IMR-90 (cell line): Measurements from ENCODE around the gene PCNX2. TPM values are rescaled to one million over a fixed set of nuclear protein-coding genes. Genes with fewer than 3 reads are reported as not detected.

Source experiments
- ATAC-seq: fragments of 200-7000 bp; cut with Tn5 transposase; 2 replicates; pipeline ENCODE4 v1.9.1; 2020; ENCODE audit warnings: low read depth, mild to moderate bottlenecking, moderate library complexity
- BruUV-seq: library from RNA; stranded (reverse); fragments of 400-500 nt; replicated peaks from 2 replicates; lab custom pipeline; 2021; lab: Mats Ljungman, UMichigan
- CTCF ChIA-PET: fragments of 300-600 bp; formaldehyde crosslinking; extraction: SDS; loops from one replicate; lab custom pipeline; 2021; ENCODE audit warnings: antibody characterized with exemption; lab: Yijun Ruan, JAX
- POLR2A ChIA-PET: fragments of 300-600 bp; sonication (Branson Sonifier 250); formaldehyde crosslinking; loops from one replicate; lab custom pipeline; 2022; ENCODE audit warnings: antibody characterized with exemption; ENCODE audit not compliant: unreplicated experiment; lab: Charles Lee
- DNase-seq: peaks from one replicate; pipeline ENCODE4 v3.0.0; 2013
- H2AFZ ChIP-seq: replicated peaks from 2 replicates; pipeline ENCODE3; 2013; ENCODE audit warnings: low read length, mild to moderate bottlenecking; ENCODE audit not compliant: poor library complexity
- H2AK5ac ChIP-seq: 2 replicates; pipeline ENCODE4 v1.6.1; 2013; ENCODE audit warnings: low read depth, low read length, inconsistent platforms
- H2AK9ac ChIP-seq: replicated peaks from 2 replicates; pipeline ENCODE3; 2013; ENCODE audit warnings: mild to moderate bottlenecking, low read depth, low read length, moderate library complexity; ENCODE audit not compliant: poor library complexity
- H2BK120ac ChIP-seq: 2 replicates; pipeline ENCODE4 v1.6.1; 2013; ENCODE audit warnings: low read depth, low read length, inconsistent platforms
- H2BK15ac ChIP-seq: 3 replicates; pipeline ENCODE4 v1.6.1; 2013; ENCODE audit warnings: low read depth, low read length, inconsistent platforms
- H2BK20ac ChIP-seq: 2 replicates; pipeline ENCODE4 v1.6.1; 2013; ENCODE audit warnings: low read depth, mild to moderate bottlenecking, inconsistent platforms, low read length, moderate library complexity
- H2BK5ac ChIP-seq: 2 replicates; pipeline ENCODE4 v1.6.1; 2013; ENCODE audit warnings: mild to moderate bottlenecking, low read depth, low read length, inconsistent platforms; ENCODE audit not compliant: poor library complexity, severe bottlenecking
- H3K14ac ChIP-seq: replicated peaks from 2 replicates; pipeline ENCODE4 v1.6.1; 2013; ENCODE audit warnings: low read depth, low read length, inconsistent platforms
- H3K18ac ChIP-seq: 2 replicates; pipeline ENCODE4 v1.6.1; 2013; ENCODE audit warnings: low read depth, low read length, control low read depth
- H3K23ac ChIP-seq: 2 replicates; pipeline ENCODE4 v1.6.1; 2013; ENCODE audit warnings: low read depth, low read length, inconsistent platforms
- H3K27ac ChIP-seq: 2 replicates; pipeline ENCODE4 v1.5.1; 2013; ENCODE audit warnings: mild to moderate bottlenecking, control low read depth, low read length; ENCODE audit not compliant: insufficient read depth
- H3K27me3 ChIP-seq: 2 replicates; pipeline ENCODE4 v1.6.1; 2013; ENCODE audit warnings: low read length; ENCODE audit not compliant: control insufficient read depth, insufficient read depth
- H3K36me3 ChIP-seq: 2 replicates; pipeline ENCODE4 v1.6.1; 2013; ENCODE audit warnings: low read length, mixed read lengths; ENCODE audit not compliant: control insufficient read depth, insufficient read depth
- H3K4ac ChIP-seq: 2 replicates; pipeline ENCODE4 v1.6.1; 2013; ENCODE audit warnings: low read depth, low read length, inconsistent platforms
- H3K4me1 ChIP-seq: 2 replicates; pipeline ENCODE4 v1.6.1; 2013; ENCODE audit warnings: low read length, mixed read lengths; ENCODE audit not compliant: control insufficient read depth, insufficient read depth
- H3K4me2 ChIP-seq: 2 replicates; pipeline ENCODE4 v1.6.1; 2013; ENCODE audit warnings: low read depth, mild to moderate bottlenecking, control low read depth, low read length, moderate library complexity
- H3K4me3 ChIP-seq: 2 replicates; pipeline ENCODE4 v1.5.1; 2013; ENCODE audit warnings: low read depth, mild to moderate bottlenecking, control low read depth, low read length, moderate library complexity; ENCODE audit not compliant: insufficient read depth
- H3K56ac ChIP-seq: 2 replicates; pipeline ENCODE4 v1.6.1; 2013; ENCODE audit warnings: low read length, inconsistent platforms; ENCODE audit not compliant: insufficient read depth; ENCODE audit errors: extremely low read depth
- H3K79me1 ChIP-seq, 2 experiments: 2 replicates each; pipeline ENCODE4 v1.6.1; 2013; ENCODE audit warnings: low read length in 2 of 2, inconsistent platforms in 1 of 2, low read depth in 1 of 2
- H3K9ac ChIP-seq: 2 replicates; pipeline ENCODE4 v1.6.1; 2013; ENCODE audit warnings: low read depth, low read length, control low read depth
- H3K9me1 ChIP-seq: 2 replicates; pipeline ENCODE4 v1.6.1; 2013; ENCODE audit warnings: low read length, inconsistent platforms; ENCODE audit not compliant: insufficient read depth
- H3K9me3 ChIP-seq: 2 replicates; pipeline ENCODE4 v1.6.1; 2013; ENCODE audit warnings: low read length; ENCODE audit not compliant: control insufficient read depth, insufficient read depth
- H4K20me1 ChIP-seq: 2 replicates; pipeline ENCODE4 v1.6.1; 2013; ENCODE audit warnings: low read length, inconsistent platforms; ENCODE audit not compliant: insufficient read depth
- H4K5ac ChIP-seq: 2 replicates; pipeline ENCODE4 v1.6.1; 2013; ENCODE audit warnings: mild to moderate bottlenecking, low read depth, low read length, control low read depth
- H4K8ac ChIP-seq, 2 experiments: 2 replicates each; pipeline ENCODE4 v1.6.1; 2013; ENCODE audit warnings: low read depth in 2 of 2, low read length in 2 of 2, control low read depth in 1 of 2, inconsistent platforms in 1 of 2
- H4K91ac ChIP-seq: 2 replicates; pipeline ENCODE4 v1.6.1; 2013; ENCODE audit warnings: low read depth, low read length, inconsistent platforms; ENCODE audit not compliant: insufficient read depth
- CTCF ChIP-seq: conservative IDR thresholded peaks from 2 replicates; pipeline ENCODE4 v1.5.1; 2012; ENCODE audit warnings: mild to moderate bottlenecking, low read depth, low read length, improper control_type of control experiment
- MAZ ChIP-seq: IDR thresholded peaks from 2 replicates; pipeline ENCODE4 v1.6.1; 2012; ENCODE audit warnings: low read depth, mild to moderate bottlenecking, low read length, improper control_type of control experiment, moderate library complexity, borderline replicate concordance
- WGBS, 2 experiments: methylation state at CpG; one replicate each; pipeline versions ENCODE4 v1.1.5 to v1.1.7; 2013; ENCODE audit warnings: missing lambda C conversion rate in 2 of 2; ENCODE audit not compliant: insufficient read length in 1 of 2; ENCODE audit errors: extremely low coverage in 2 of 2; 5-methylcytosine and 5-hydroxymethylcytosine counted together
- dilution Hi-C: fragments of 300-500 bp; cut with HindIII; formaldehyde crosslinking; loops from one replicate; pipeline ENCODE4 v1.14.3; 2018; ENCODE audit warnings: low sequenced_read_pairs; ENCODE audit not compliant: unreplicated experiment
- in situ Hi-C: fragments of 300-500 bp; cut with MboI; formaldehyde crosslinking; loops from 3 replicates; pipeline ENCODE4 v1.14.3; 2019; ENCODE audit warnings: low sequenced_read_pairs, inconsistent platforms, mixed read lengths
- intact Hi-C: fragments of 100-400 bp; cut with micrococcal nuclease; formaldehyde crosslinking; loops from 2 replicates; pipeline ENCODE4 v1.10.0; 2022
- polyA plus RNA-seq, 3 experiments: library from polyadenylated mRNA; depleted of rRNA; stranded (reverse); fragments of >200 nt; gene quantifications; 2 replicates each; pipeline ENCODE4 v1.2.3, GENCODE V29; 2012; ENCODE audit warnings: low replicate concordance in 1 of 3
- total RNA-seq: library from RNA; depleted of rRNA; stranded (reverse); fragments of >200 nt; gene quantifications from 2 replicates; pipeline ENCODE4 v1.2.3, GENCODE V29; 2012

PCNX2 gene
- total and polyA plus RNA-seq, 2 of the 4 experiments (the other 2 are of a cell fraction) = 15.9 to 22.6 TPM

GRCh38 chr1:233042834-233043233, 252.7 kb downstream of the PCNX2 start:
- H3K4me2 ChIP-seq = no peak overlapping the region
- intact Hi-C loops (no loop called here), in situ Hi-C loops (no loop called here), dilution Hi-C loops (no loop called here)
- no peak overlapping the region for H2BK5ac ChIP-seq
- no peak overlapping the region for H3K4ac ChIP-seq
- no CpG with 5 or more reads among the region's 3 CpGs for WGBS, 2 experiments
- no peak overlapping the region for H3K9ac ChIP-seq
- H3K9me3 ChIP-seq = no peaks in the 10 kb centered on the region
- no peaks in the 10 kb centered on the region for H3K36me3 ChIP-seq
- H3K23ac ChIP-seq = no peak overlapping the region
- H2BK15ac ChIP-seq = no peak overlapping the region
- no peak overlapping the region for H4K91ac ChIP-seq
- DNase-seq (no peak), ATAC-seq (no peak)
- no peak overlapping the region for H3K14ac ChIP-seq
- ChIA-PET CTCF (no interaction called here), POLR2A (no interaction called here)
- no peak overlapping the region for H2BK20ac ChIP-seq
- H3K79me1 ChIP-seq = no peaks in the 10 kb centered on the region
- H4K20me1 ChIP-seq = no peaks in the 10 kb centered on the region
- no peak overlapping the region for H2BK120ac ChIP-seq
- H3K9me1 ChIP-seq = no peaks in the 10 kb centered on the region
- no peak overlapping the region for H2AK9ac ChIP-seq
- no peak overlapping the region for H4K8ac ChIP-seq
- no peak overlapping the region for H3K18ac ChIP-seq
- no peak for TF ChIP-seq MAZ
- TF ChIP-seq CTCF = no peak
- no peak overlapping the region for H2AK5ac ChIP-seq
- H3K27me3 ChIP-seq = no peaks in the 10 kb centered on the region
- no peak overlapping the region for H4K5ac ChIP-seq
- no TSS peak for BruUV-seq
- H3K27ac ChIP-seq = no peak overlapping the region
- no peak overlapping the region for H3K56ac ChIP-seq
- H2AFZ ChIP-seq = no peak overlapping the region
- no peak overlapping the region for H3K4me3 ChIP-seq
- peaks cover 2% of the 10 kb centered on the region; the same call in 1 of the 2 replicates for H3K4me1 ChIP-seq
